Measurements from ENCODE around the gene PCNP.
"Not testable (repeated sequence)": the region's sequence is repeated elsewhere in the genome, so short reads cannot be mapped to it uniquely, and the experiment has no call there.

PCNP gene

DNA sequence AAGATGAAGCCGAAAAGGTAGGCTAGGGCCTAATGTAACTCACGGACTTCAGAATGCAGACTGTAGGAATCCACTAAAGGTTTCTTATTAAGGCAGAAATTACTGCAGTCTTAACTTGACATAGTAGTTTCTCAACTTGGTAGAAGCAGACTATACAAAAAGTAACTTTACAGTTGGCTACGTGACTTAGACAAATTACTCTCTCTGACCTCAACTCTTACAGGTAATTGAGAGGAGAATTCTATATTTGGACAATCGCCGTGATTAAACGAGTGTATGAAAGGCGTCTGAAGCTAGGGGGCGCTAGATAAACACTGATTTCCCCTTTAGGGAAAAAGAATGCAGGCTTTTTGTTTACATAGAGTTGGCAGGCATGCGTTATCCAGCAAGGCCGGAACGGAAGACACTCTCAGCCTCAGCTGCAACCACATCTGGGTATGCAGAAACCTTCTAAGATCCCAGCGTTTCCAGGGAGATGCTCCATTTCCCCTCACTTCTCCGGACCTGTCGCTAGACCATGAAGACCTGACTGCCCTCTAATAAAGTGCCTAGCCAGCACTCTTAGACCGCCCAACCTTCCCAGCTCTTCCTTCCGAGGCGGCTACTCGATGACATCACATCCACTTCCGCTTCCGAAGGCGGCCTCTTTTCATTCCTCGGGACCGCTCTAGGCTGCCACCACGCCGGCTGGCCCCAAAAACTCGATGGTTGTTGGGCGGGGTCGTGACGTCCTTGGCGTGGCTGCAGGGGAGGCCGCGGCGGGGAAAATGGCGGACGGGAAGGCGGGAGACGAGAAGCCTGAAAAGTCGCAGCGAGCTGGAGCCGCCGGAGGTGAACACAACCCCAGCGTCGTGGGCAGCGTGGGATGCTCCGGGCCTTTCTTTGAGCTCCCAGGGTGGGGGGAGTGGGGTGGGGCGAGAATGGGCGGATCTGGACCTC, at the start of gene PCNP:
Gene PCNP, plus strand, starts transcription at position 732 of the 939 bp plus-strand sequence. Its CDS starts 36 bp downstream, at position 768.
- ATAC-seq, result peak; percentile 89
- Mint-ChIP-seq H3K27me3 (no peaks in the 10 kb centered on the region), H3K4me1 (peaks cover 68% of the 10 kb centered on the region), H3K9me3 (no peaks in the 10 kb centered on the region), H3K4me3 (peak within 1 kb of the TSS; percentile 88 to 93), H3K27ac (peak within 1 kb of the TSS; percentile 99 to 100)
- peak; percentile 98 to 99 for DNase-seq

DNA sequence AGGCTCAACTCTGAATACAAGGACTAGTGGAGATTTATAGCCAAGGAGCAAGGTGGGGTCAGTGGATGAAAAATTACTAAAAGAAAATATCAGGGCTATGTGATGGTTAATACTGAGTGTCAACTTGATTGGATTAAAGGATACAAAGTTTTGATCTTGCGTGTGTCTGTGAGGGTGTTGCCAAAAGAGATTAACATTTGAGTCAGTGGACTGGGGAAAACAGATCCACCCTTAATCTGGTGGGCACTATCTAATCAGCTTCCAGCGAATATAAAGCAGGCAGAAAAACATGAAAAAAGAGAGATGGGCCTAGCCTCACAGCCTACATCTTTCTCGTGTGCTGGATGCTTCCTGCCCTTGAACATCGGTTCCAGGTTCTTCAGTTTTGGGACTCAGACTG, 46.5 kb upstream of the PCNP start:
- ATAC-seq, result no peak
- Mint-ChIP-seq H3K27me3 (no peaks in the 10 kb centered on the region), H3K4me3 (no peak overlapping the region), H3K27ac (no peak overlapping the region), H3K9me3 (peaks cover 17 to 18% of the 10 kb centered on the region in 2 donors), H3K4me1 (peaks cover 27% of the 10 kb centered on the region)
- no peak for DNase-seq

DNA sequence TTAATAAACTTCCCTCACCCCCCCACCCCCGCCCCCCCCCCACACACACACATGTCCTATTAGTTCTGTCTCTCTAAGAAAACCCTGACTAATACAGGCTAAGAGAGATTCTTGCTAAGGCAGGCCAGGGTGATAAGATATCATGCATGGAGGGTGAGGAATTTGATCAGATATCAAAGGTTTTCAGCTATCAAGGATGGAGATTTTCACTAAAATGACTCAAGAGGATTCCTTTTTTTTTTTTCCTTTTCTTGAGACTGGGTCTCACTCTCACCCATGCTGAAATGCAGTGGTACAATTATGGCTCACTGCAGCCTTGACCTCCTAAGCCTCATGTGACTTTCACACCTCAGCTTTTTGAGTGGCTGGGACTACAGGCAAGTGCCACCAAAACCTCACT, 46.1 kb upstream of the PCNP start:
- no peaks in the 10 kb centered on the region for H3K27me3 Mint-ChIP-seq
- no peak overlapping the region for H3K27ac Mint-ChIP-seq
- ATAC-seq, result no peak
- no peak overlapping the region for H3K4me3 Mint-ChIP-seq
- H3K4me1 Mint-ChIP-seq, result peaks cover 28% of the 10 kb centered on the region
- H3K9me3 Mint-ChIP-seq, result peaks cover 17 to 18% of the 10 kb centered on the region in 2 donors
- DNase-seq, result no peak

- no peak for ATAC-seq
- Mint-ChIP-seq H3K4me1 (peaks cover 28% of the 10 kb centered on the region), H3K4me3 (no peak overlapping the region), H3K9me3 (peaks cover 14 to 15% of the 10 kb centered on the region in 2 donors), H3K27me3 (no peaks in the 10 kb centered on the region), H3K27ac (peak overlapping the region in 1 of 2 donors; percentile 30)
- no peak for DNase-seq
These were observed 43.9 kb upstream of the PCNP start for GRCh38 chr3:101529816-101530685.

GRCh38 chr3:101530686-101531047, 43.3 kb upstream of the PCNP start:
- H3K4me3 Mint-ChIP-seq, result peak overlapping the region; percentile 24 to 40
- ATAC-seq, result no peak
- peak overlapping the region in 1 of 2 donors; percentile 69 for H3K27ac Mint-ChIP-seq
- no peak for DNase-seq
- H3K9me3 Mint-ChIP-seq, result peaks cover 10 to 13% of the 10 kb centered on the region in 2 donors
- H3K27me3 Mint-ChIP-seq, result no peaks in the 10 kb centered on the region
- peaks cover 28% of the 10 kb centered on the region for H3K4me1 Mint-ChIP-seq

- Mint-ChIP-seq H3K9me3 (peaks cover 10 to 13% of the 10 kb centered on the region in 2 donors), H3K27ac (peak overlapping the region; percentile 69 to 90), H3K27me3 (no peaks in the 10 kb centered on the region), H3K4me3 (peak overlapping the region; percentile 24 to 40), H3K4me1 (peaks cover 28% of the 10 kb centered on the region)
- DNase-seq (no peak), ATAC-seq (peak; percentile 87)
These were observed 42.4 kb upstream of the PCNP start for GRCh38 chr3:101531473-101532086.

GRCh38 chr3:101532783-101533602, 41.0 kb upstream of the PCNP start:
- H3K27me3 Mint-ChIP-seq, result no peaks in the 10 kb centered on the region
- peaks cover 10 to 13% of the 10 kb centered on the region in 2 donors for H3K9me3 Mint-ChIP-seq
- H3K27ac Mint-ChIP-seq, result no peak overlapping the region
- H3K4me1 Mint-ChIP-seq, result peaks cover 28% of the 10 kb centered on the region
- H3K4me3 Mint-ChIP-seq, result no peak overlapping the region
- DNase-seq, result no peak
- ATAC-seq, result no peak

DNA sequence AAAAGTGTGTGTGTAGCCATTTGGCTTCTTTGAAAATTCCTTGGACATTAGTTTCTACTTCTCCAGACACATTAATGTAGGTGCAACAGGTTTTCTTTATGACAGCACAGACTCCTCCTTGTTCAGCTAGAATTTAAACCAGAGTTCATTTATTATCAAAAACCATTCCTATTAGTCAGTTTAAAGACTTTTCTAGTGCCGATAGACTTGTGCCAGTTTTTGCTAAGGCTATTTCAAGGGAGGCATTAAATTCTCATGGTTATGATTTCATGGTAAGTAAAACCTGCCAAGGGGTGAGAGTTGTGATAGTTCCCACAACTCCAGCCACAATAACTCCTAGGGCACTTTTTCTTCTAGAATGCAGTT, 40.4 kb upstream of the PCNP start:
- H3K27ac Mint-ChIP-seq, result no peak overlapping the region
- H3K4me3 Mint-ChIP-seq, result no peak overlapping the region
- peaks cover 28% of the 10 kb centered on the region for H3K4me1 Mint-ChIP-seq
- peaks cover 10 to 13% of the 10 kb centered on the region in 2 donors for H3K9me3 Mint-ChIP-seq
- ATAC-seq (no peak), DNase-seq (no peak)
- H3K27me3 Mint-ChIP-seq, result no peaks in the 10 kb centered on the region

- Mint-ChIP-seq H3K4me3 (no peak overlapping the region), H3K9me3 (peaks cover 4 to 9% of the 10 kb centered on the region in 2 donors), H3K27me3 (no peaks in the 10 kb centered on the region), H3K27ac (no peak overlapping the region), H3K4me1 (peaks cover 23% of the 10 kb centered on the region)
- ATAC-seq, result no peak
- DNase-seq, result no peak
These were observed 38.8 kb upstream of the PCNP start for GRCh38 chr3:101535221-101535620.

- peaks cover 13% of the 10 kb centered on the region for H3K4me1 Mint-ChIP-seq
- H3K27me3 Mint-ChIP-seq, result no peaks in the 10 kb centered on the region
- ATAC-seq (no peak), DNase-seq (no peak)
- no peak overlapping the region for H3K4me3 Mint-ChIP-seq
- peaks cover 0 to 5% of the 10 kb centered on the region in 2 donors for H3K9me3 Mint-ChIP-seq
- H3K27ac Mint-ChIP-seq, result no peak overlapping the region
These were observed 37.7 kb upstream of the PCNP start for GRCh38 chr3:101536266-101536665.

DNA sequence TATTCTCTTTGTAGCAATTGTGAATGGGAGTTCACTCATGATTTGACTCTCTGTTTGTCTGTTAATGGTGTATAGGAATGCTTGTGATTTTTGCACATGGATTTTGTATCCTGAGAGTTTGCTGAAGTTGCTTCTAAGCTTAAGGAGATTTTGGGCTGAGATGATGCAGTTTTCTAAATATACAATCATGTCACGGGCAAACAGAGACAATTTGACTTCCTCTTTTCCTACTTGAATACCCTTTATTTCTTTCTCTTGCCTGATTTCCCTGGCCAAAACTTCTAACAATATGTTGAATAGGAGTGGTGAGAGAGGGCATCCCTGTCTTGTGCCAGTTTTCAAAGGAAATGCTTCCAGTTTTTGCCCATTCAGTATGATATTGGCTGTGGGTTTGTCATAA, 37.0 kb upstream of the PCNP start:
- H3K4me3 Mint-ChIP-seq, ATAC-seq, H3K27ac Mint-ChIP-seq, H3K27me3 Mint-ChIP-seq, DNase-seq, H3K4me1 Mint-ChIP-seq, H3K9me3 Mint-ChIP-seq: not testable (repeated sequence)

GRCh38 chr3:101542957-101543356, 31.0 kb upstream of the PCNP start:
- Mint-ChIP-seq H3K27me3 (no peaks in the 10 kb centered on the region), H3K4me3 (peak overlapping the region in 1 of 2 donors; percentile 57), H3K9me3 (peaks cover 0 to 9% of the 10 kb centered on the region in 2 donors), H3K27ac (peak overlapping the region in 1 of 2 donors; percentile 44), H3K4me1 (peaks cover 25% of the 10 kb centered on the region)
- peak; percentile 83 for ATAC-seq
- no peak for DNase-seq

DNA sequence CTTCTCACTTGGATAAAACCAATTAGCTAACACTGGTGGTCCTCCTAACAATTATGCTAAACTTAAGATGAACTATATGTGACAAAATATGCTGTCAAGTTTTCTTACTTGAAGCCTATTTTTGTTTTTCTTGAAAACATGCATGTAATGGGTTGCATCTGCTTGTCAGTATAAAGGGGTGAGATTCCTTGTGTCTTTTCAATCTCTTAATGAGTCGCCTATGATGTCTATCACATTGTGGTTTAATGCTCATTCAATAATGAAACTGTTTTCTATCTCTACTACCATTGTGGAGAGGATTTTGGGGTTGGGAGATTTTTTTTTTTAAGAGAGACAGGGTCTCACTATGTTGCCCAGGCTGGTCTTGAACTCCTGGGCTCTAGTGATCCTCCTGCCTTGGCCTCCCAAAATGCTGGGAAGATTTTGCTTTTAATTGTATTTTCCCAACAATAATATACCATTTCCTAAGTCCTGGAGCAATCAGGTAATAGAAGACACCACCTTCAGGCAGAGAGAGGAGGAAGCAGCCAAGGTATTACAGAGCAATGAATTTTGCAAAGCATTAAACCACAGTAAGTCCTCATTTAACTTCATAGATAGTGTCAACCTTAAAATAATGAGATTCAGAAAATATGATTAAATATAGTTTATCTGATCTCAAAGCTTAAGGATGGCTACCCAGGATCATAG, 29.7 kb upstream of the PCNP start:
- peaks cover 0 to 9% of the 10 kb centered on the region in 2 donors for H3K9me3 Mint-ChIP-seq
- peak; percentile 90 for ATAC-seq
- H3K4me3 Mint-ChIP-seq, result peak overlapping the region in 1 of 2 donors; percentile 15
- peaks cover 25% of the 10 kb centered on the region for H3K4me1 Mint-ChIP-seq
- no peak for DNase-seq
- H3K27me3 Mint-ChIP-seq, result no peaks in the 10 kb centered on the region
- no peak overlapping the region for H3K27ac Mint-ChIP-seq

GRCh38 chr3:101548527-101549105, 25.4 kb upstream of the PCNP start:
- Mint-ChIP-seq H3K27ac (peak overlapping the region in 1 of 2 donors; percentile 30), H3K4me3 (no peak overlapping the region), H3K27me3 (no peaks in the 10 kb centered on the region), H3K9me3 (peaks cover 0 to 9% of the 10 kb centered on the region in 2 donors), H3K4me1 (peaks cover 9% of the 10 kb centered on the region)
- DNase-seq, result no peak
- no peak for ATAC-seq
